IPS-20b (cell line): ENCODE measurements around the gene CFAP141.
"Not testable (repeated sequence)": the region's sequence is repeated elsewhere in the genome, so short reads cannot be mapped to it uniquely, and the experiment has no call there.

ENCODE experiments used
- H3K27ac ChIP-seq: one replicate; pipeline ENCODE4 v1.5.1; 2013; ENCODE audit warnings: low read length
- H3K27me3 ChIP-seq: 2 replicates; pipeline ENCODE4 v1.6.1; 2013; ENCODE audit warnings: mild to moderate bottlenecking, low read length, inconsistent platforms; ENCODE audit not compliant: insufficient read depth
- H3K36me3 ChIP-seq: 2 replicates; pipeline ENCODE4 v1.6.1; 2013; ENCODE audit warnings: low read depth, mild to moderate bottlenecking, inconsistent platforms, low read length, moderate library complexity; ENCODE audit not compliant: insufficient read depth
- H3K4me1 ChIP-seq: 2 replicates; pipeline ENCODE4 v1.6.1; 2013; ENCODE audit warnings: mild to moderate bottlenecking, control low read depth, inconsistent platforms, low read length, moderate library complexity; ENCODE audit not compliant: insufficient read depth
- H3K4me3 ChIP-seq: 2 replicates; pipeline ENCODE4 v1.5.1; 2013; ENCODE audit warnings: mild to moderate bottlenecking, low read length, inconsistent platforms
- H3K9ac ChIP-seq: 2 replicates; pipeline ENCODE4 v1.6.1; 2013; ENCODE audit warnings: low read depth, mild to moderate bottlenecking, inconsistent platforms, low read length, moderate library complexity
- H3K9me3 ChIP-seq: 2 replicates; pipeline ENCODE4 v1.6.1; 2013; ENCODE audit warnings: mild to moderate bottlenecking, low read depth, low read length, inconsistent platforms; ENCODE audit not compliant: insufficient read depth

Gene CFAP141

DNA sequence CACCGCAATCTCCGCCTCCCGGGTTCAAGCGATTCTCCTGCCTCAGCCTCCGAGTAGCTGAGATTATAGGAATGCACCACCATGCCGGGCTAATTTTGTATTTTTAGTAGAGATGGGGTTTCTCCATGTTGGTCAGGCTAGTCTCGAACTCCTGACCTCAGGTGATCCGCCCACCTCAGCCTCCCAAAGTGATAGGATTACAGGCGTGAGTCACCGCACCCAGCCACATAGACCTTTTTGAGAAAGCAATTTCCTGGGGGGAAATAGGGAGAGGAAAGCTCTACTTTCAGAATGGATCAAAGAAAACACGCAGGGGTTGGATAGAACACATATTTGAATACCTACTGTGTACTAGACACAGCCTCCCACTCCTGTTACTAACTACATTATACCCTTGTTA, 355 bp downstream of the CFAP141 start:
- H3K4me1 ChIP-seq, H3K27ac ChIP-seq, H3K4me3 ChIP-seq, H3K9me3 ChIP-seq, H3K9ac ChIP-seq, H3K27me3 ChIP-seq: not testable (repeated sequence)
- H3K36me3 ChIP-seq = peaks cover 48% of the 10 kb centered on the region

DNA sequence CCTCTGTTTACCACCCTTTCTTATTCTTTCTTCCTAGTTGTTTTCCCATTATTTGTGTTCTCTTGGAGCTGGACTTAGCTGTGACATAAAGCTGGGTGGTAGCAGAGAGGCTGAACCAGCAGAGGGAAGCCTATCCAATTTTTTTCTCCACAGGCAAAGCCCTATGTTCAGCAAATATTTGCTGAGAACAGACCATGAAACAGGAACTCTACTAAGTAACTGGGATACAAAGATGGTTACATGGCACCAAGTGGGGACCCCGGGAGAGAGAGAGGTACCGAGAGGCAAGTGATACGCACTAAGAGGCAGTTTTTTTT, 6.6 kb downstream of the CFAP141 start:
- Histone ChIP-seq H3K9ac (0 out of 2 replicates have a peak overlapping the region, but pooled peaks have one; percentile 5), H3K9me3 (no peaks in the 10 kb centered on the region), H3K4me1 (no peaks in the 10 kb centered on the region; the same call in 1 of the 2 replicates), H3K36me3 (no peaks in the 10 kb centered on the region), H3K27ac (no peak overlapping the region), H3K4me3 (0 out of 2 replicates have a peak overlapping the region, but pooled peaks have one; percentile 27), H3K27me3 (no peaks in the 10 kb centered on the region)

GRCh38 chr1:154198756-154199562, 7.2 kb downstream of the CFAP141 start:
- H3K9ac ChIP-seq = 0 out of 2 replicates have a peak overlapping the region, but pooled peaks have one; percentile 5

DNA sequence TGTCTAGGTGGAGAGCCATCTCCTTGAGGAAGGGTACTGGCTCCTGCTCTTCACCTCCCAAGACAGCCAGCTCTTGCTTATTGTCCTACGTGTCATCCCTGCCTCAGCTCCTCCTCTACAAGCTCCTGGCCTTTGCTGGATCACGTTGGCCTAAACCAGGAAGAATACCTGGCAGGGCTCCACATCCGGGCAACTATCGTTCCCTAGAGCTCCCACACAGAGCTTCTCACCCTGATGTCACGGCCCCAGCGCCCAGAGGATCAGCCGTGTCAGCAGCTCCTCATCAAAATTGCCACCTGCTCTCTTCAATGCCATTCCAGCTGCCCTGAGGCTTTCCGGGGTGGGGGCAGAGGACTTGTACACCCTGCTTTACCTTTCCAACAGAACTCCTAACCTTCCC, 12.3 kb downstream of the CFAP141 start:
- Histone ChIP-seq H3K27ac (no peak overlapping the region), H3K9ac (no peak overlapping the region), H3K27me3 (peaks cover 10% of the 10 kb centered on the region; the same call in 1 of the 2 replicates), H3K4me3 (no peak overlapping the region), H3K9me3 (no peaks in the 10 kb centered on the region), H3K4me1 (peaks cover 3% of the 10 kb centered on the region; the same call in 1 of the 2 replicates), H3K36me3 (no peaks in the 10 kb centered on the region)

More at GRCh38 chr1:154198756-154199562, 7.2 kb downstream of the CFAP141 start:
- no peaks in the 10 kb centered on the region for H3K27me3 ChIP-seq
- H3K4me3 ChIP-seq = peak overlapping the region; percentile 27; the same call in 1 of the 2 replicates
- no peaks in the 10 kb centered on the region; the same call in 1 of the 2 replicates for H3K4me1 ChIP-seq
- H3K9me3 ChIP-seq = no peaks in the 10 kb centered on the region
- no peaks in the 10 kb centered on the region for H3K36me3 ChIP-seq
- no peak overlapping the region for H3K27ac ChIP-seq

DNA sequence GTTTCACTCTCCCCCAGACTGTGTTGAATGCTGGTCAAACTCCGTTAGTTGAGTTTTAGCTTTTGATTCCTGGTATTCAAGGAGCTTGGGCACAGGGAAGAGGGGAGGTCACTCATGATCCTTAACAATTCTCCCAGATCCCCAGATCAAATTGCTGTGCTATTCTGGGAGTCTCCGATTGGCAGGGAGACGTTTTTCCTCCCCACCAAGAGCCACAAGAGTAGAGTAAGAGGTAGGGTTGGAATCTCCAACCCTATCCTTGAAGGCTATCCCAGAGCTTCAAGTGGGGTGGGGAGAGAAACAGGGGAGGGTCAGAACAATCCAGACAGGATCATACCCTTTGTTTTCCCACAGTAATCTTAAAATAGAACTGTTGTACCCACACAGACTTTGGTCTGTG, 13.7 kb downstream of the CFAP141 start:
- Histone ChIP-seq H3K27ac (no peak overlapping the region), H3K27me3 (peaks cover 10% of the 10 kb centered on the region; the same call in 1 of the 2 replicates), H3K36me3 (no peaks in the 10 kb centered on the region), H3K4me1 (peaks cover 8% of the 10 kb centered on the region; the same call in 1 of the 2 replicates), H3K9me3 (no peaks in the 10 kb centered on the region), H3K9ac (peak overlapping the region; percentile 40; the same call in 1 of the 2 replicates), H3K4me3 (no peak overlapping the region)

GRCh38 chr1:154191990-154192461, 14.1 kb downstream of the CFAP141 start, which contains the start of gene TPM3:
TPM3 (minus strand) TSS chr1:154192100; CDS start chr1:154192018, 82 bp downstream.
- H3K27me3 ChIP-seq = peaks cover 10% of the 10 kb centered on the region; the same call in 1 of the 2 replicates
- H3K4me1 ChIP-seq = peaks cover 12% of the 10 kb centered on the region; the same call in 1 of the 2 replicates
- H3K27ac ChIP-seq = no peak within 1 kb of the TSS
- no peaks in the 10 kb centered on the region for H3K36me3 ChIP-seq
- H3K9me3 ChIP-seq = no peaks in the 10 kb centered on the region
- H3K4me3 ChIP-seq = no peak within 1 kb of the TSS
- peak within 1 kb of the TSS; percentile 40; the same call in 1 of the 2 replicates for H3K9ac ChIP-seq

- Histone ChIP-seq H3K36me3 (no peaks in the 10 kb centered on the region), H3K4me3 (no peak overlapping the region), H3K4me1 (peaks cover 24% of the 10 kb centered on the region; the same call in 1 of the 2 replicates), H3K27me3 (peaks cover 10% of the 10 kb centered on the region; the same call in 1 of the 2 replicates), H3K9me3 (no peaks in the 10 kb centered on the region), H3K9ac (no peak overlapping the region), H3K27ac (no peak overlapping the region)
Measured at GRCh38 chr1:154190550-154190949, 15.6 kb downstream of the CFAP141 start.

- Histone ChIP-seq H3K27me3 (no peaks in the 10 kb centered on the region), H3K4me1 (peaks cover 21% of the 10 kb centered on the region; the same call in 1 of the 2 replicates), H3K27ac (peak overlapping the region; percentile 63), H3K36me3 (no peaks in the 10 kb centered on the region), H3K9ac (peak overlapping the region; percentile 66; the same call in 1 of the 2 replicates), H3K9me3 (no peaks in the 10 kb centered on the region), H3K4me3 (peak overlapping the region; percentile 43)
Measured at GRCh38 chr1:154186852-154187501, 19.2 kb downstream of the CFAP141 start.

GRCh38 chr1:154186177-154186576, 20.0 kb downstream of the CFAP141 start:
- H3K9ac ChIP-seq = peak overlapping the region; percentile 66; the same call in 1 of the 2 replicates
- peak overlapping the region; percentile 43 for H3K4me3 ChIP-seq
- H3K4me1 ChIP-seq = peaks cover 24% of the 10 kb centered on the region; the same call in 1 of the 2 replicates
- H3K36me3 ChIP-seq = no peaks in the 10 kb centered on the region
- peak overlapping the region; percentile 63 for H3K27ac ChIP-seq
- H3K27me3 ChIP-seq = no peaks in the 10 kb centered on the region
- no peaks in the 10 kb centered on the region for H3K9me3 ChIP-seq

DNA sequence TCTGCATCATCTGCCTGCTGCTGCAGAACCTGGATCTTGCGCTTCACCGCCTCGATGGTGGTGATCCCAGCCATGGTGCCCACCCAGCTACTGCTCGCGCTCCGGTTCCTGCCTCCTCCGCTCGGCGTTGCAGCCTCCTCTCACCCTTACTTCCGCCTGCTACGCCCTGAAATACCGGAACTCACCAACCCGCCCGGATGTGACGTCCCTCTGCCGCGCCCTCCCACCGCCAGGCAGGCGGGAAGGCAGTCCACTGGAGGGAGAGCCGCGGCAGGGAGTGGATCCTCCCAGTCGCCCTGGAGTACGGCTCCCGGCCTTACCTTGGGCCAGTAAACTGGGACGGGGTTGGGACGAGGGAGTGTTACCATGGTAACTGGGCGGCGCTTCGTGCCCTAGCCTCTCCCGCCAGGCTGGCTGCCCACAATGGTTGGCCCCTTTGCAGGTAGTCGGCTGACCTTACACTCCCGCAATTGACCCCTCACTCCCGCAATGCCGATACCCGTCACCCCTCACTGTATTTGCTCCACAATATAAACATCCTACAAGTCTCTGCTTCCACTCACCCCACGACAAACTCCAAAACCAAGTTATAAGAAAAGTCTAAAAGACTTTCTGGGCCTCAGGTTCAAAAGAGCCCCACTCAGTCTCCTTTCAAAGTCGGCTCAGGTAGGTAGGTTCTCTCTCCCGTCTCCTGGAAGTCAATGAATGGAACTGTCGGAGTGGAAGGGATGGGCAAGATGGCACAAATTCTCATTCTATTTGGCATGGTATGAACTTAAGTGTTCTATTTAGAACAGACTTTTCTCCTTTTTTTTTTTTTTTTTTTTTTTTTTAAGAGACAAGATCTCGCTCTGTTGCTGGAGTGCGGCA, 22.9 kb downstream of the CFAP141 start:
- Histone ChIP-seq H3K27me3 (no peaks in the 10 kb centered on the region), H3K4me1 (peaks cover 43% of the 10 kb centered on the region), H3K9me3 (no peaks in the 10 kb centered on the region), H3K9ac (peak overlapping the region; percentile 86), H3K27ac (peak overlapping the region; percentile 73), H3K36me3 (peaks cover 21% of the 10 kb centered on the region; the same call in 1 of the 2 replicates), H3K4me3 (peak overlapping the region; percentile 83)
